Embryonic facial prominence (tissue), 1 donor: ENCODE results near the gene SMIM10.
"Not testable (repeated sequence)": the region's sequence is repeated elsewhere in the genome, so short reads cannot be mapped to it uniquely, and the experiment has no call there.

ENCODE experiments used
- DNase-seq: peaks from one replicate; pipeline ENCODE4 v3.0.0-alpha.2; 2016; ENCODE audit errors: extremely low spot score

SMIM10 gene

GRCh38 chrX:135010921-135011320, 20.1 kb downstream of the SMIM10 start:
- no peak for DNase-seq

DNA sequence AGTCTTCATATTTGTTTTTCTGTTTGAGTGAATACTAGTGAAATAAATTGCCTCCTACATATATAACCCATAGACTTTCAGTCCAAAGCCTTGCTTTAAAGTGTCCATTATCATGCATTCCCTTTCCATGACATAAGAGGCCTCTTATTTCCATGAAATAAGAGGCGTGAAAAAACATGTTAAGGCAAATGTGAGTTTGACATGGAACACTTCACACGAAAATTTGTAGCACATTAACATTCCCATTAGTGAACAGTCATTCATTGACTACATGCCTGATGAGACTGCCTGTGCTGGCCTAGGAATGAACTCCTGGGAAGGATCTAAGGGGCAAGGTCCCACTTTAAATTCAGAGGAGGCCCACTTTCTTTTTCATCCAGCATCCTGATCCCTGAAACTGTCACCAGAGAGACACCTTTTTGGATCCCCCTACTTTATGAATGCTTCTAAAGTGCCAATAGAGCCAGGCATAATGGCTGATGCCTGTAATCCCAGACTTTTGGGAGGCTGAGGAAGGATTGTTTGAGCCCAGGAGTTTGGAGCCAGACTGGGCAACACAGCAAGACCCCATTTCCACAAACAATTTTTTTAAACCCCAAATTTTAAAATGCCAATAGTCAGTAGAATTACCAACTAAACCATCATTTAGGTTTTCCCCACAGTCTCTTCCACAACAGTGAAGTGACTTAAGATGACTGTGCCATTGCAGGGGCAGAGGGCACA, 24.9 kb downstream of the SMIM10 start:
- no peak for DNase-seq

- not testable (repeated sequence) for DNase-seq
Observed at GRCh38 chrX:135019890-135020289, 29.1 kb downstream of the SMIM10 start.

- DNase-seq = not testable (repeated sequence)
Observed at GRCh38 chrX:135023791-135024190, 33.0 kb downstream of the SMIM10 start.

- DNase-seq = no peak
Observed at GRCh38 chrX:135024526-135024925, 33.7 kb downstream of the SMIM10 start.

DNA sequence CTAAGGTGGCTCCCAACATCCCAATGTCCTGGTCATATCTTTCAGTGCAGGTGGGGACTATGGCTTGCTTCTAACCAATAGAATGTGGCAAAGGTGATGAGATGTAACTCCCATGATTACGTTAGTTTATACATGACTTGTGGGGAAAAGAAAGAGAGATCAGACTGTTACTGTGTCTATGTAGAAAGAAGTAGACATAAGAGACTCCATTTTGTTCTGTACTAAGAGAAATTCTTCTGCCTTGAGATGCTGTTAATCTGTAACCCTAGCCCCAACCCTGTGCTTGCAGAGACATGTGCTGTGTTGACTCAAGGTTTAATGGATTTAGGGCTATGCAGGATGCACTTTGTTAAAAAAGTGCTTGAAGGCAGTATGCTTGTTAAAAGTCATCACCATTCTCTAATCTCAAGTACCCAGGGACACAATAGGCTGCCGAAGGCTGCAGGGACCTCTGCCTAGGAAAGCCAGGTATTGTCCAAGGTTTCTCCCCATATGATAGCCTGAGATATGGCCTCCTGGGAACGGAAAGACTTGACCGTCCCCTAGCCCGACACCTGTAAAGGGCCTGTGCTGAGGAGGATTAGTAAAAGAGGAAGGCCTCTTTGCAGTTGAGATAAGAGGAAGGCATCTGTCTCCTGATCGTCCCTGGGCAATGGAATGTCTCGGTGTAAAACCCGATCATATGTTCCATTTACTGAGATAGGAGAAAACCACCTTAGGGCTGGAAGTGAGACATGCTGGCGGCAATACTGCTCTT, 39.6 kb downstream of the SMIM10 start:
- DNase-seq = not testable (repeated sequence)

DNA sequence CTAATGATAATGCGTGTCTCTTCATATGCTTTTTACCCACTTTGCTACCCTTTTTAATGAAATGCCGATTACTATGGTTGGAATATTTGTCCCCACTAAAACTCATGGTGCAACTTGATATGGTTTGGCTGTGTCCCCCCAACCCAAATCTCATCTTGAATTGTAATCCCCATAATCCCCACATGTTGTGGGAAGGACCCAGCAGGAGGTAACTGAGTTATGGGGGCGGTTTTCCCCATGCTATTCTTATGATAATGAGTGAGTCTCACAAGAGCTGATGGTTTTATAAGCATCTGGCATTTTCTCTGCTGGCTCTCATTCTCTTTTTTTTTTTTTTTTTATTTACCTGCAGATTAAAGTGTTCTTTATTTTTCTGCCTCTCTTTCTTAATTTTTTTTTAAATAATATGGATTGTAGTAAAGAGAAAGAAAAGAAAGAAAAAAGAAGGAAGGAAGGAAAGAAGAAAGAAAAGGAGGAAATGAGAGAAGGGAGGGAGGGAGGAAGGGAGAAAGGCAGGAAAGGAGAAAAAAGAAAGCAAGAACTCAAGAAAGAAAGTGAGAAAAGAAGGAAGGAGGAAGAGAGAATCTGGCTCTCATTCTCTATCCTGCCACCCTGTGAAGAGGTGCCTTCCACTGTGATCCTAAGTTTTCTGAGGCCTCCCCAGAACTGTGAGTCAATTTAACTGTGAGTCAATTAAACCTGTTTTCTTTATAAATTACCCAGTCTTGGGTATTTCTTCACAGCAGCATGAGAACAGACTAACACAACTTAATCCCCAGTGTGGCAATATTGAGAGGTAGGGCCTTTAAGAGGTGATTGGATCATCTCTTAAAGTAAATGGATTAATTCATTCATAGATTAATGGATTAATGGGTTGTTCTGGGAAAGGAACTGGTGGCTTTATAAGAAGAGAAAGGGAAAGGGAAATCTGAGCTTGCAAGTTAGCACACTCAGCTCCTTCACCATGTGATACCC, 50.6 kb downstream of the SMIM10 start:
- DNase-seq = not testable (repeated sequence)
